Thyroid gland (tissue), 4 donors: Measurements from ENCODE around the gene PKP4. TPM values are rescaled to one million over a fixed set of nuclear protein-coding genes. Genes with fewer than 3 reads are reported as not detected.

ENCODE experiments used
- DNase-seq, 2 donors: peaks; one replicate each; pipeline ENCODE4 v3.0.0-alpha.2; 2019
- H3K27ac ChIP-seq, 3 donors: fragments of 200-600 bp; sonication (generic); 1 replicate in 2 of 3; 2 replicates in 1 of 3; pipeline ENCODE4 v1.5.1; 2016 to 2019; ENCODE audit warnings: mild to moderate bottlenecking in 1 of 3, moderate library complexity in 1 of 3
- H3K27me3 ChIP-seq: fragments of 200-600 bp; sonication (generic); one replicate; pipeline ENCODE4 v1.5.1; 2019
- H3K36me3 ChIP-seq, 2 donors: fragments of 200-600 bp; sonication (generic); one replicate each; pipeline ENCODE4 v1.5.1; 2016 to 2019
- H3K4me1 ChIP-seq, 2 donors: fragments of 200-600 bp; sonication (generic); one replicate each; pipeline ENCODE4 v1.5.1; 2017 to 2019
- H3K4me3 ChIP-seq, 3 donors: fragments of 200-600 bp; sonication (generic); replicated peaks in 1 of 3; 1 replicate in 2 of 3; 2 replicates in 1 of 3; pipeline ENCODE4 v1.5.1; 2016; ENCODE audit warnings: mild to moderate bottlenecking in 1 of 3
- H3K9me3 ChIP-seq: fragments of 200-600 bp; sonication (generic); one replicate; pipeline ENCODE4 v1.5.1; 2017
- CTCF ChIP-seq, 6 experiments: fragments of 200-600 bp in 3 of 6; fragments of 450-650 bp in 3 of 6; sonication (generic) in 3 of 6; IDR thresholded peaks; one replicate each; pipeline ENCODE4 v1.5.1; 2016 to 2019; ENCODE audit warnings: antibody characterized with exemption in 6 of 6, mild to moderate bottlenecking in 2 of 6, inconsistent platforms in 1 of 6, moderate library complexity in 1 of 6
- POLR2A ChIP-seq, 2 donors: fragments of 450-650 bp; IDR thresholded peaks; one replicate each; pipeline ENCODE4 v1.6.1; 2017; ENCODE audit warnings: antibody characterized with exemption in 2 of 2, mild to moderate bottlenecking in 2 of 2, moderate library complexity in 1 of 2
- WGBS, 2 donors: methylation state at CpG; one replicate each; pipeline ENCODE4 v1.1.5; 2017; 5-methylcytosine and 5-hydroxymethylcytosine counted together
- intact Hi-C: fragments of 100-400 bp; cut with DNase I; formaldehyde crosslinking; loops from one replicate; pipeline ENCODE4 v1.15.1; 2023
- total RNA-seq, 4 donors: library from RNA; depleted of rRNA; stranded (reverse); fragments of >200 nt; gene quantifications; one replicate each; pipeline ENCODE4 v1.2.3, GENCODE V29; 2016

PKP4 gene
- total RNA-seq, 4 donors from 2014 or later, result 117 to 155 (median 136) TPM

GRCh38 chr2:158667586-158667985 is 210.8 kb downstream of the PKP4 start:
- Histone ChIP-seq H3K4me3 (no peak overlapping the region), H3K9me3 (no peaks in the 10 kb centered on the region), H3K27me3 (no peaks in the 10 kb centered on the region), H3K4me1 (peaks cover 30 to 51% of the 10 kb centered on the region in 2 donors), H3K36me3 (peaks cover 15 to 16% of the 10 kb centered on the region in 2 donors), H3K27ac (peak overlapping the region; percentile 54 to 89 (median 78))
- DNase-seq, result no peak
- intact Hi-C loops, result no loop called here
- TF ChIP-seq POLR2A (IDR thresholded peaks at IDR 0.05) (no peak), CTCF (IDR thresholded peaks at IDR 0.05) (peak in 2 of 6 experiments; percentile 8 to 11)
- 22 to 30% methylated on average over 4 of the region's 4 CpGs for WGBS, 2 donors

- H3K9me3 ChIP-seq, result no peaks in the 10 kb centered on the region
- intact Hi-C loops, result no loop called here
- H3K4me1 ChIP-seq, result peaks cover 30 to 51% of the 10 kb centered on the region in 2 donors
- no peak for TF ChIP-seq CTCF (IDR thresholded peaks at IDR 0.05)
- TF ChIP-seq POLR2A (IDR thresholded peaks at IDR 0.05), result no peak
- H3K27ac ChIP-seq, result peak overlapping the region; percentile 54 to 89 (median 78)
- H3K4me3 ChIP-seq, result no peak overlapping the region
- DNase-seq, result peak in 1 of 2 donors; percentile 23
- peaks cover 10 to 11% of the 10 kb centered on the region in 2 donors for H3K36me3 ChIP-seq
- H3K27me3 ChIP-seq, result no peaks in the 10 kb centered on the region
- 66 to 68% methylated on average over 5 of the region's 5 CpGs for WGBS, 2 donors
Observed at GRCh38 chr2:158668001-158668765, 211.4 kb downstream of the PKP4 start.

GRCh38 chr2:158670292-158670691 is 213.5 kb downstream of the PKP4 start:
- Histone ChIP-seq H3K27me3 (no peaks in the 10 kb centered on the region), H3K36me3 (peaks cover 15 to 17% of the 10 kb centered on the region in 2 donors)

GRCh38 chr2:158671360-158672245 is 214.9 kb downstream of the PKP4 start:
- 56 to 63% methylated on average over 19 of the region's 19 CpGs for WGBS, 2 donors
- Histone ChIP-seq H3K4me3 (no peak overlapping the region), H3K27ac (peak overlapping the region; percentile 78 to 86 (median 84)), H3K4me1 (peaks cover 30 to 41% of the 10 kb centered on the region in 2 donors), H3K9me3 (no peaks in the 10 kb centered on the region), H3K36me3 (peaks cover 15 to 21% of the 10 kb centered on the region in 2 donors), H3K27me3 (no peaks in the 10 kb centered on the region)
- intact Hi-C loops, result no loop called here
- DNase-seq, result peak; percentile 86
- no peak for TF ChIP-seq CTCF (IDR thresholded peaks at IDR 0.05)

More at GRCh38 chr2:158670292-158670691, 213.5 kb downstream of the PKP4 start:
- peak overlapping the region; percentile 78 to 86 (median 84) for H3K27ac ChIP-seq
- intact Hi-C loops, result no loop called here
- DNase-seq, result no peak
- no peak overlapping the region for H3K4me3 ChIP-seq
- peaks cover 30 to 51% of the 10 kb centered on the region in 2 donors for H3K4me1 ChIP-seq
- TF ChIP-seq POLR2A (IDR thresholded peaks at IDR 0.05), result no peak
- TF ChIP-seq CTCF (IDR thresholded peaks at IDR 0.05), result no peak
- WGBS, 2 donors, result 75 to 86% methylated on average over 3 of the region's 3 CpGs
- H3K9me3 ChIP-seq, result no peaks in the 10 kb centered on the region
